WTC11 (cell line): ENCODE data around the gene LIG3.

Experiments used
- CREB1 ChIP-seq: sonication (generic); formaldehyde crosslinking; IDR thresholded peaks from 2 replicates; pipeline ENCODE4 v1.8.0; 2023; ENCODE audit warnings: mild to moderate bottlenecking, missing genetic modification reagents
- ESRRA ChIP-seq: sonication (generic); formaldehyde crosslinking; IDR thresholded peaks from 2 replicates; pipeline ENCODE4 v1.8.1; 2022; ENCODE audit warnings: mild to moderate bottlenecking, missing genetic modification reagents, borderline replicate concordance
- FOXK1 ChIP-seq: sonication (generic); formaldehyde crosslinking; IDR thresholded peaks from 2 replicates; pipeline ENCODE4 v1.8.0; 2022; ENCODE audit warnings: mild to moderate bottlenecking, moderate library complexity, missing genetic modification reagents
- FOXP1 ChIP-seq: sonication (generic); formaldehyde crosslinking; IDR thresholded peaks from 2 replicates; pipeline ENCODE4 v1.8.0; 2022; ENCODE audit warnings: missing genetic modification reagents, mild to moderate bottlenecking, moderate library complexity, borderline replicate concordance
- TF ChIP-seq, protein P1 (sequence below): fragments of 250-450 bp; sonication (Bioruptor Pico); IDR thresholded peaks from 2 replicates; pipeline ENCODE4 v2.1.2; 2022; ENCODE audit warnings: mild to moderate bottlenecking, moderate library complexity
- TF ChIP-seq, protein P2 (sequence below): sonication (generic); formaldehyde crosslinking; IDR thresholded peaks from 2 replicates; pipeline ENCODE4 v1.8.1; 2023; ENCODE audit warnings: mild to moderate bottlenecking, missing genetic modification reagents
- TF ChIP-seq, protein P3 (sequence below): sonication (generic); formaldehyde crosslinking; IDR thresholded peaks from 2 replicates; pipeline ENCODE4 v1.8.0; 2022; ENCODE audit warnings: mild to moderate bottlenecking, missing genetic modification reagents

DNA sequence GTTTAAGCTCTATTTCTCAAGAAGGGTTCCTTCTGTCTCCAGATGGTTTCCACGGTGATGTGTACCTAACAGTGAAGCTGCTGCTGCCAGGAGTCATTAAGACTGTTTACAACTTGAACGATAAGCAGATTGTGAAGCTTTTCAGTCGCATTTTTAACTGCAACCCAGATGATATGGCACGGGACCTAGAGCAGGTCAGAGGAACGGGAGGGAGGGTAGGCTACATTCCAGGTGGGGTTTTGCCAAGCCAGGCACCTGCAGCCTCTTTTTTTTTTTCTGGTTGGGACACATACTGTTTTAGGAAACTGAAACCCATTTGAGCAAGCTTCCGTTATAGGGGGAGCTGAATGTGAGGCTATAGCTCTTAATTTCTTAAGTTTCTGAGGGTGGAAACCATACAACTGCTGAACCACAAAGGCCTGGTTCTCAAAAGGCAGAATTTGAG, 10.6 kb downstream of the LIG3 start:
- TF ChIP-seq ESRRA (CRISPR knock-in tag) (no peak), CREB1 (CRISPR knock-in tag) (no peak), FOXP1 (CRISPR knock-in tag) (no peak), FOXK1 (CRISPR knock-in tag) (no peak)
- TF ChIP-seq, protein P1, sequence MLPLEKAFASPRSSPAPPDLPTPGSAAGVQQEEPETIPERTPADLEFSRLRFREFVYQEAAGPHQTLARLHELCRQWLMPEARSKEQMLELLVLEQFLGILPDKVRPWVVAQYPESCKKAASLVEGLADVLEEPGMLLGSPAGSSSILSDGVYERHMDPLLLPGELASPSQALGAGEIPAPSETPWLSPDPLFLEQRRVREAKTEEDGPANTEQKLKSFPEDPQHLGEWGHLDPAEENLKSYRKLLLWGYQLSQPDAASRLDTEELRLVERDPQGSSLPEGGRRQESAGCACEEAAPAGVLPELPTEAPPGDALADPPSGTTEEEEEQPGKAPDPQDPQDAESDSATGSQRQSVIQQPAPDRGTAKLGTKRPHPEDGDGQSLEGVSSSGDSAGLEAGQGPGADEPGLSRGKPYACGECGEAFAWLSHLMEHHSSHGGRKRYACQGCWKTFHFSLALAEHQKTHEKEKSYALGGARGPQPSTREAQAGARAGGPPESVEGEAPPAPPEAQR: no peak
- TF ChIP-seq, protein P2, sequence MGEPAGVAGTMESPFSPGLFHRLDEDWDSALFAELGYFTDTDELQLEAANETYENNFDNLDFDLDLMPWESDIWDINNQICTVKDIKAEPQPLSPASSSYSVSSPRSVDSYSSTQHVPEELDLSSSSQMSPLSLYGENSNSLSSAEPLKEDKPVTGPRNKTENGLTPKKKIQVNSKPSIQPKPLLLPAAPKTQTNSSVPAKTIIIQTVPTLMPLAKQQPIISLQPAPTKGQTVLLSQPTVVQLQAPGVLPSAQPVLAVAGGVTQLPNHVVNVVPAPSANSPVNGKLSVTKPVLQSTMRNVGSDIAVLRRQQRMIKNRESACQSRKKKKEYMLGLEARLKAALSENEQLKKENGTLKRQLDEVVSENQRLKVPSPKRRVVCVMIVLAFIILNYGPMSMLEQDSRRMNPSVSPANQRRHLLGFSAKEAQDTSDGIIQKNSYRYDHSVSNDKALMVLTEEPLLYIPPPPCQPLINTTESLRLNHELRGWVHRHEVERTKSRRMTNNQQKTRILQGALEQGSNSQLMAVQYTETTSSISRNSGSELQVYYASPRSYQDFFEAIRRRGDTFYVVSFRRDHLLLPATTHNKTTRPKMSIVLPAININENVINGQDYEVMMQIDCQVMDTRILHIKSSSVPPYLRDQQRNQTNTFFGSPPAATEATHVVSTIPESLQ (CRISPR knock-in tag): no peak
- TF ChIP-seq, protein P3, sequence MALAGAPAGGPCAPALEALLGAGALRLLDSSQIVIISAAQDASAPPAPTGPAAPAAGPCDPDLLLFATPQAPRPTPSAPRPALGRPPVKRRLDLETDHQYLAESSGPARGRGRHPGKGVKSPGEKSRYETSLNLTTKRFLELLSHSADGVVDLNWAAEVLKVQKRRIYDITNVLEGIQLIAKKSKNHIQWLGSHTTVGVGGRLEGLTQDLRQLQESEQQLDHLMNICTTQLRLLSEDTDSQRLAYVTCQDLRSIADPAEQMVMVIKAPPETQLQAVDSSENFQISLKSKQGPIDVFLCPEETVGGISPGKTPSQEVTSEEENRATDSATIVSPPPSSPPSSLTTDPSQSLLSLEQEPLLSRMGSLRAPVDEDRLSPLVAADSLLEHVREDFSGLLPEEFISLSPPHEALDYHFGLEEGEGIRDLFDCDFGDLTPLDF (CRISPR knock-in tag): no peak
